ENCODE measurements around the gene SRRM3.

DNA sequence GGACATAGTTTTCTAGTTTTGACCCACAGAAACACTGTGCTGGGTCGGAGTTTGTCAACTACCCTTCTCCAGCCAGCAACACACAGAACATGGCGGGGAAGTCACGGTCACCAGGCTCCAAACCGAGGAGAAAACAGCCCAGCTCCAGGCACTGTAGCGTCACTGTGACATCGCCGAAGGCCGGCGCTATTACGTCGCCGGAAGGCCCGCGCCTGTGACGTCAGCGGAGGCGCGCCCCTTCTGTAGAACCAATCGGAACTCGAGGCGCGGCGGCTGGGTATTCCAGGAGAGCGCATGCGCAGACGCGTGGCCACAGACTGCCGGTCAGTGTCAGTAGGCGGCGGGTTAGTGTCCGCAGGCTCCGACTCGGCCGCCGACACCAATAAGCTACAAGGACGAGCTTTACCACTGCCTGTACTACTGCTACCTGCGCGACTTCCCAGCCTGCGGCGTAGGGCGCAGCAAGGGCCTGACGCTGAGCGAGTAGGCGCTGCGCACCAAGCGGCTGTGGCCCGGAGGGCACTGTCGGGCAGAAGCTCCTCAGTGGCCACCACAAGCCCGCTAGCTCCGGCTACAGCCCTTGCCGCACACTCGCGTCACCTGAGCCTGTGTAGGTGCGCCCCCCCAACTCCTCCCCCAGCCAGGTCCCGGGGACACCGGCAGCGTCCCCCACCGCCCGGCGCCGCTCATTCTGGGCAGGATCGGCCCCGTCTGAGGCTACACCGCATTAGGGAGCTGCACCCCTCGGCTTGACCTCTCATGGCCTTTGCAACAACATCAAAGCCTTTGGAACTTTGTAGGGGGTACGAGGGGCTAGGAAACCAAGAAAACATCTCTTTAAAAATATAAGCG, 35.1 kb upstream of the SRRM3 start:
- TF ChIP-seq CTCF (IDR thresholded peaks at IDR 0.05; ENCODE audit: low read length) (no peak; the same call in 1 of the 2 replicates), EZH2 (IDR thresholded peaks at IDR 0.05; ENCODE audit: borderline replicate concordance, low read length) (no peak)

Data from OCI-LY1 (cell line).